Mucosa of stomach (tissue), 1 donor: ENCODE measurements around the gene USP31.

Source experiments
- H3K27me3 ChIP-seq: one replicate; pipeline ENCODE4 v1.7.0; 2013; ENCODE audit warnings: mild to moderate bottlenecking, low read length; ENCODE audit not compliant: control insufficient read depth, insufficient read depth
- H3K36me3 ChIP-seq: one replicate; pipeline ENCODE4 v1.7.0; 2013; ENCODE audit warnings: low read length; ENCODE audit not compliant: control insufficient read depth, insufficient read depth
- H3K4me1 ChIP-seq: one replicate; pipeline ENCODE4 v1.7.0; 2013; ENCODE audit warnings: mild to moderate bottlenecking, low read length; ENCODE audit not compliant: control insufficient read depth, insufficient read depth
- H3K4me3 ChIP-seq: one replicate; pipeline ENCODE4 v1.7.0; 2013; ENCODE audit warnings: low read length
- H3K9ac ChIP-seq: one replicate; pipeline ENCODE4 v1.7.0; 2013; ENCODE audit warnings: mild to moderate bottlenecking, low read length, moderate library complexity
- H3K9me3 ChIP-seq: one replicate; pipeline ENCODE4 v1.7.0; 2013; ENCODE audit warnings: mild to moderate bottlenecking, low read length, moderate library complexity; ENCODE audit not compliant: control insufficient read depth
- donor health status: Pancreatic carcinoma.

Gene USP31

GRCh38 chr16:23014592-23014991 lies 134.7 kb downstream of the USP31 start:
- no peak overlapping the region for H3K4me3 ChIP-seq
- H3K9ac ChIP-seq = no peak overlapping the region
- H3K36me3 ChIP-seq = no peaks in the 10 kb centered on the region
- H3K9me3 ChIP-seq = no peaks in the 10 kb centered on the region
- H3K27me3 ChIP-seq = peaks cover 4% of the 10 kb centered on the region
- no peaks in the 10 kb centered on the region for H3K4me1 ChIP-seq
